Activated CD4-positive, alpha-beta T cell treated with anti-CD3 and anti-CD28 coated beads, Interleukin-2, amount 50 U/mL, for 1 hour (primary cell): ENCODE data around the gene SLC29A3.
A peak's percentile ranks its signal among the peaks of the same experiment; 100 is the strongest.

ENCODE experiments used
- DNase-seq: peaks from one replicate; pipeline ENCODE4 v3.0.0-alpha.2; 2020

The SLC29A3 gene

DNA sequence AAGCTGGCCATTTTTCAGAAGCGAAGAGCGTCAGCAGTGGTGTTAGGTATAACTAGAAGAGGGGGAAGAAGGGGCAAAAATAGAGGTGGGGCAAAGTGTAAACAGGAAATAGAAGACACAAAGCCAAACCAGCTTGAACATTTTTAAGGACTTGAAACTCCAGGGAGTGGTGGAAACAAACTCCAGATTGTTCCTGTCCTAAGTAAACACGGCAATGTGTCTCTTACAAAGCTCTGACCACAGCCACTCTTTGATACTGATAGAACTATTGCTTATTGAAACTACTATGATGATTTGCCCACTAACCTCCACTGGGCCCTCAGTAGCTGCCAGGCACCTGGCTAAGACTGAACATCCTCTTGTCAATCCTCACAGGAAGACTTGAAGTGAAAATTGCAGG, 56.9 kb downstream of the SLC29A3 start:
- no peak for DNase-seq

GRCh38 chr10:71378336-71379117, 59.5 kb downstream of the SLC29A3 start:
- no peak for DNase-seq

DNA sequence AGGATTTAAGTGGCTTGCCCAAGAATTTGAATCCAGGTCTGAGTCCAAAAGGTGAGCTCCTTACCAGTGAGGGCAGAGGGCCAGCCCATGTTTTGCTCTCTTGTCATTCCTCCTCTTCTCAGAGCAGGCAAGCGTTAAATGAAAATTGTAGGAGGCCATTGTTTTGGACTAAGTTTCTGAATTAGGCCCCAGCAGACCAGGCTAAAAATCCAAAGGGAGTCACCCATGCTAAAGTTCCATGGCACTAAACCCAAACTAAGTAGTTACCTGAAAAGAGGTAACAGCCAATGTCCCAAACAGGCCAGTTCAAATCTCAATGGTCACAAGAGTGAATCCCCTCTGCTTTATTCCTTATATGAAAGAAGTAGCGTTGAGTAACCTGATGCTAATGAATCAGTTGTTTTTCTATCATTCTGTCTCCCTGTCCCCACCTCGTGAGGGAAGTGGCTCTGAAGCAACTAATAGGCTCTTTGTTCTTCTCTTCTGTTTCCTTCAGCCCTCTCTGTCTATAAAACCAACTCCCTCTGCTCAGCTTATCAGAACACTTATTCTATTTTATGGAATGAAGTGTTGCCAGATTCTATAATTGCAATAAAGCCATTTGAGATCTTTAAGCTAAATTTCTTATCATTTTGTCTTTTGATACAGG, 60.2 kb downstream of the SLC29A3 start:
- DNase-seq = no peak

GRCh38 chr10:71380841-71381240, 61.8 kb downstream of the SLC29A3 start:
- no peak for DNase-seq

- no peak for DNase-seq
These were observed 62.6 kb downstream of the SLC29A3 start for GRCh38 chr10:71381611-71382010.

GRCh38 chr10:71382028-71382427, 63.0 kb downstream of the SLC29A3 start:
- DNase-seq = no peak

GRCh38 chr10:71382757-71383156, 63.7 kb downstream of the SLC29A3 start:
- no peak for DNase-seq

DNA sequence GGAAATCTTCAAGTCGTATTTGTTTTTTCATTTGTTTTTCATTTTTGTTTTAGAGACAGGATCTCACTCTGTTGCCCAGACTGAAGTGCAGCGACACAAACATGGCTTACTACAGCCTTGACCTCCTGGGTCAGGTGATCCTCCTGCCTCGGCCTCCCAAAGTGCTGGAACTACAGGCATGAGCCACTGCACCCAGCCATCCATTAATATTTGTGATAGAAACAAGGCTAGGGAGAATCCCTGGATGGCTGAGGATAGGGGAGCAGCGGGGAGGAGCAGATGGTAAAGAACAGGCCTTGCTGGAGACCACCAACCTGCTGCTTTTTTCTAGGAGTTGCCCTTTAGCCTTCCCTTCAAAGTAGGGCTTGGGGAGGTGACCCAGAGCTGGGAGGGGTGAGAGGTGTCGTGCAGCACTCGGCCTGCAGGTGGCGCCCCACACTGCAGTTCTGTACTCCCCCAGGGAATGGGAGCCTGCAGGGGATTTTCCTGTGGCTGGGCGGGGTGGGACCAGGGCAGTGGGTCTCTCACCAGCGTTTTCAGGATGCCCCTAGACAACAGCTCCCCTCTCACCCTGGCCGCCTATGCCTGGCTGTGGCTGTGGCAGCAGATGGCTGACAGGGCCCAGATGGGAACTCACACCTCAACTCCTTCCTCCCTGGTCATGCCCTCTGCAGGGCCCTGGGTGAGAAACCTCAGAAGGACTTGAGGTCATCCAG, 65.1 kb downstream of the SLC29A3 start:
- peak; percentile 73 for DNase-seq

DNA sequence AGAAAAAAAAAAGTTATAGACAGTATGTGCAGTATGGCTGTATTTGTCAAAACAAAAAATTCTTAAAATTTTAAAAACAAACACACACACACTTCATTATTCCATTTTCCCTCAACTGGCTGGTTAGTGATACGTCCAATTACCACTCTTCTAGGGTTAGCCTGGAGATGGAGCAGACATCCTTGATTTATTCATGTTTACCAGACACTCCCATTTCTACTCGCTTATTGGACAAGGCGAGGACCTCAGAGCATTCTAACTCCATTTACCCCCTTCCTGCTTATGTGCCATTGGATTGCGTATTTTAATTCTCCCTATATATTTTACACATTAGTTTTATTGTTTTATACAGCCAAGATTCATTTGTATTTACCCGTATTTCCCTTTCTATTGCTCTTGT, 69.1 kb downstream of the SLC29A3 start:
- DNase-seq = no peak

DNA sequence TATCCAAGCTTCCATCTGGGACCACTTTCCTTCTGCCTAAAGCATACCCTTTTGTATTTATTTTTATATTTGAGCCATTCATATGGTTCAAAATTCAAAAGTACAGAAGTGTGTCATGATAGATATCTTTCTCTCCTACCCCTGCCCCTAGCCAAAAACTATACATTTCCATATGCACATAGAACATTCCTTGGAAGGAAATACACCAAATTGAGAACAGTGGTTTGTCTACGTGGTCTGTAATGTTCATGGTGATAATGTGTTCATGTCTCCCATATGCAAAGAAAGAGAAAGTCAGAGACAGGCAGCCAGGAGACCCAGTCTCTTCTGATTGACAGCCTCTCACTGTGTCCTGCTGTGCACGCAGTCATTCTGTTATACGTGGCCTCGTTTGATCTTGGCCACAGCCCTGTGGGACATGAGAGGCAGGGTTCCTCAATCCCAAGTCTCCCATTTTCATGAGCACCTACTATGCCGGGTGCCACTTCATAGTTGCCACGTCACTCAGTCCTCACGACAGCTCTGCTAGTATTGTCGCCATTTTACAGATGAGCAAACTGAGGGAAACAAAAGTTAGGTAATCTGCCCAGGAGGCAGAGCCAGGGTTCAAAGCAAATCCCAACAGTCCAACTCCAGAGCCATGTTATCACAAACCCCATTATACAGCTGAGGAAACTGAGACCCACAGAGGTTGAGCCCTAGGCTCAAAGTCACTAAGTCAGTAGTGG, 69.7 kb downstream of the SLC29A3 start:
- DNase-seq = no peak

GRCh38 chr10:71389768-71390460, 70.9 kb downstream of the SLC29A3 start:
- no peak for DNase-seq

DNA sequence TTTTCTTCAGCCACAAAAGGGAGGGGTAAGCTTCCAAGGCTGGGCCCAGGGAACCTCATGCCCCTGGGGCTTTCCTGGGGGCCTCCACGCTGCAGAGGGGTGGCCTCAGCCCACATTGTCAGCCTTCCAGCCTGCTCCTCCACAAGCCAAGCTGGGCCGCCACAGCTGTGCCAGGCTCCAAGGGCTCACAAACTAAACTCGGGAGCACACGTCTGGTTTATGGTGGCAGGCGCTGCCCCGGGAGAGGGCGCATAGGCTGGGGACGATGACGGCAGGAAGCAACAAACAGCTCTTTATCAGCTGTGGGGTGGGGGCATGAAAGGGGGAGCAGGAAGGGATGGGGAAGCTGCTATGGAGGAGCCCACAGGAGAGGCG, 71.4 kb downstream of the SLC29A3 start:
- DNase-seq = no peak

DNA sequence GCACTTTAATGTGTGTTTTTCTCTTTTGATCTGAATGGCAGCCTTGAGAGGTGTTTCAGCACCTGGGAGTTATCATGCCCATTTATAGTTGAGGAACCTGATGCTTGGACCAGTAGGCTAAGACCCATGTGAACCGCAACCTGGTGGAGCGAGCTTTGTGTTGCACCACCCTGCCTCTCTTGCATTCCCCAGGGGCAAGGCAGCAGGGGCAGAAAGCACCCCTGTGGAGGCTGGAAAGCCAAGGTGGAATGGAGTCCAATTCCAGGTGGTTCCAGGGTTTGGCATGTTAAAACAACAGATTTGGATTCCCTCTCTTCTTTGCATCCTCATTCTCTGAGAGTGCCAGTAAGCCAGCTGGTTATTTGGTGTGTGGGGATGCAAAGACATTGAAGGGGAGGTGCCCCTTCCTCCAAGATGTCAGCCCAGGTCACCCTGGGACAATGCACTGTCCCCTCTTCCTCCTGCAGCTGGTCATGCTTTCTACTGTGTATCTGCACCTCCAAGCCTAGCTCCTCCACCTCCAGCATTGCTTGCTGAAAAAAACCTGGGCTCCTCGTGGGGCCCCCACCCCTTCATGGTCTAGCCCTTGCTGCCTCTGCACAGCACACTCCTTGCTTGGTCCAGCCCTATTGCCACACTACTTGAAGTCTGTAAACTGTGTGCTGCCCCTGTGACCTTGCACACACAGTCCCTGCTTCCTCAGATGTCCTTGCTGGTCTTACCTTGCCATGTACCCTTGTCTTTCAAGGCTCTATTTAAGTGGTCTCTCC, 72.0 kb downstream of the SLC29A3 start:
- DNase-seq = no peak

DNA sequence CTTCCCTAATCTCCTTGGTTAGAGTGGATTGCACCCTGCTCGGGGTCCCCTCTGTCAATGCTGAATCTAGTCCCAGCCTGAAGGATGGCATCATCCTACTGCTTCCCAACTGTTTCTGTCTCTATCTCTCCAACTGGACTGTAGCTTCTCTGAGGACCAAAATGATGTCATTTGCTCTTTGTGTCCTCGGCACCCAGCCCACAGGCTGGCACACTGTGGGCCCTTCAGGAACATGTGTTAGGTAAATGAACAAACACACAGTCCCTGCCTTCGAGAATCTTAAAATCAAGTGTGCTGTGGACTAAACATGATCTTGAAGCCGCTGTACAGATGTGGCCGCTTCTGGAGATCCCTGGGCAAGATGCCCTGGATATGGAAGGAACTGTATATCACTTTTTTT, 72.6 kb downstream of the SLC29A3 start:
- no peak for DNase-seq

GRCh38 chr10:71392292-71392691, 73.2 kb downstream of the SLC29A3 start:
- DNase-seq = no peak

- DNase-seq = no peak
These were observed 74.0 kb downstream of the SLC29A3 start for GRCh38 chr10:71392791-71393781.

GRCh38 chr10:71393841-71394475, 74.9 kb downstream of the SLC29A3 start:
- no peak for DNase-seq

DNA sequence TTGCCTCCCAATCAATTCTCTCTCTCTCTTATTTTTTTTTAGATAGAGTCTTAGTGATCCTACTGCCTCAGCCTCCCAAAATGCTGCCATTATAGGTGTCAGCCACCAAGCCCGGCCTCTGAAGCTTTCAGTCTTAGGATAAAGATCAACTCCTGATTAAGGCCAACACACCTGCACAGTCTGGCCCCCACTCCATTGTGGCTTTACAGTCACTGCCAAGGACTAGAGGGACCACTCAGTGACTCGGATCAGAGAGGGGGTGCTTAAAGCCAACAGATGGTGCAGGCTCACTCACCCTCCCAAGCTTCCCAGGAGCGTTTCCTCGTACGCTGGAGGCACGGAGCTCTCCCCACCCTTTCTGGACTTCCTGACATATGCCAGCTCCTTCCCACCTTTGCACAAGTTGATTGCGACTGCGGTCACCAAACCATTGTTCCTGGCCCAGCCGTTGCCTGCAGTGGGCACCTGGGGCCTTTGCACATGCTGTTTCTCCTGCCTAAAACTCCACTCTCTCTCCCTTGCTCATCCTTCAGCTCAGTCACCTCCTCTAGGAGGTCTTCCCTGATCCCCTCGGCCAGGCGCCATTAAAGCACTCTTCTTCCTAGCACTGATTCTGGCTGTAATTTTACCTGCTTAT, 76.0 kb downstream of the SLC29A3 start:
- DNase-seq = no peak

DNA sequence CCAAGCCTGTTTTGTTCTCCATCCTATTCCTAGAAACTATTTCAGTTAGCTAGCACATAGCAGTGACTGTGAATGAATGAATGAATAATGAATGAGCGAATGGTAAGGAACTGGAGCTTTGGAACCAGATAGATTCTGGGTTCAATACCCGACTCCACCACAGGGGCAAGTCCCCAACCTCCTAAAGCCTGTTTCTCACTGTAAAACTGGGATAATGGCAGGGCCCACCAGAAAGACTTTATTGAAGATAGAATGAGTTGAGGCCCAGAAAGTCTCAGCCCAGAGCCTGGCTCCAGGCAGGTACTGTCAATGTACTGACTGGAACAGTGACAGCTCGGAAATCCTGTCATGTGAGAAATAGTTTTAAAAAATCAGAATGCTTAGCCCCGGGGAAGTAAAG, 76.6 kb downstream of the SLC29A3 start:
- no peak for DNase-seq
